OCI-LY7 (cell line): ENCODE results near the gene EXOC6B.

Experiments used
- EZH2phosphoT487 ChIP-seq: fragments of 200-600 bp; sonication (generic); IDR thresholded peaks from 2 replicates; pipeline ENCODE4 v1.6.1; 2018; ENCODE audit warnings: low read depth, borderline replicate concordance, mild to moderate bottlenecking, mixed run types, antibody characterized with exemption, low read length, moderate library complexity, mixed read lengths
- TF ChIP-seq, protein P1 (sequence below): fragments of 200-600 bp; sonication (generic); conservative IDR thresholded peaks from 2 replicates; pipeline ENCODE4 v1.5.1; 2014; ENCODE audit warnings: mild to moderate bottlenecking, antibody characterized with exemption, low read length, moderate library complexity, mixed read lengths

DNA sequence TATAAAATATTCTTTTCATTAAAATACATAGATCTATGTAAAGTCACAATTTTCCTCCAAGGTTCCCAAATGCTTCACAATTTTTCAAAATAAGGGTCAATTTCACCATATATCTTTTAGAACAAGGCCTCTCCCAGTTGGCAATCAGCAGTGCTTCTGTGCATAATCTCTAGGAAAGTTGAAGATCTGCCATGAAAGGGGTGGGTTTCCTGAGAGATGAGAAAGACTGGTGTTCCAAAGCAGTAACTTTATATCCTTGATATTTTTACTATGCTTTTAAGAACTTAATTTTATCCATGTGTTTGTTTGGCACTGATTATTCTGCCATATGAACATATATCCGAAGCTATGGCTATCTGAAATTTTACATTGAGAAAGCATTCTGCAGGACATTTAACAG lies 478.8 kb downstream of the EXOC6B start:
- TF ChIP-seq, protein P1, sequence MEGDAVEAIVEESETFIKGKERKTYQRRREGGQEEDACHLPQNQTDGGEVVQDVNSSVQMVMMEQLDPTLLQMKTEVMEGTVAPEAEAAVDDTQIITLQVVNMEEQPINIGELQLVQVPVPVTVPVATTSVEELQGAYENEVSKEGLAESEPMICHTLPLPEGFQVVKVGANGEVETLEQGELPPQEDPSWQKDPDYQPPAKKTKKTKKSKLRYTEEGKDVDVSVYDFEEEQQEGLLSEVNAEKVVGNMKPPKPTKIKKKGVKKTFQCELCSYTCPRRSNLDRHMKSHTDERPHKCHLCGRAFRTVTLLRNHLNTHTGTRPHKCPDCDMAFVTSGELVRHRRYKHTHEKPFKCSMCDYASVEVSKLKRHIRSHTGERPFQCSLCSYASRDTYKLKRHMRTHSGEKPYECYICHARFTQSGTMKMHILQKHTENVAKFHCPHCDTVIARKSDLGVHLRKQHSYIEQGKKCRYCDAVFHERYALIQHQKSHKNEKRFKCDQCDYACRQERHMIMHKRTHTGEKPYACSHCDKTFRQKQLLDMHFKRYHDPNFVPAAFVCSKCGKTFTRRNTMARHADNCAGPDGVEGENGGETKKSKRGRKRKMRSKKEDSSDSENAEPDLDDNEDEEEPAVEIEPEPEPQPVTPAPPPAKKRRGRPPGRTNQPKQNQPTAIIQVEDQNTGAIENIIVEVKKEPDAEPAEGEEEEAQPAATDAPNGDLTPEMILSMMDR = no peak
- TF ChIP-seq EZH2phosphoT487 = no peak
